Progenitor cell of endocrine pancreas (in vitro differentiated cells): ENCODE data around the gene MEIKIN. TPM values are rescaled to one million over a fixed set of nuclear protein-coding genes. Genes with fewer than 3 reads are reported as not detected.

Source experiments
- DNase-seq: peaks from one replicate; pipeline ENCODE4 v3.0.0; 2021; ENCODE audit warnings: low spot score; ENCODE audit not compliant: unreplicated experiment
- H3K27ac Mint-ChIP-seq: 2 replicates; pipeline ENCODE4 v1.8.0; 2021; ENCODE audit warnings: mild to moderate bottlenecking, moderate library complexity, mixed read lengths
- H3K27me3 Mint-ChIP-seq: 2 replicates; pipeline ENCODE4 v1.8.0; 2021; ENCODE audit warnings: mixed read lengths
- H3K36me3 Mint-ChIP-seq: 2 replicates; pipeline ENCODE4 v1.8.0; 2022; ENCODE audit warnings: mixed read lengths; ENCODE audit not compliant: insufficient read depth
- H3K4me1 Mint-ChIP-seq: 2 replicates; pipeline ENCODE4 v1.8.0; 2021; ENCODE audit warnings: low read depth, mixed read lengths
- H3K4me3 Mint-ChIP-seq: 2 replicates; pipeline ENCODE4 v1.8.0; 2021; ENCODE audit warnings: low read depth, mild to moderate bottlenecking, moderate library complexity, mixed read lengths
- H3K9me3 Mint-ChIP-seq: 2 replicates; pipeline ENCODE4 v1.8.0; 2021; ENCODE audit warnings: low read depth, mixed read lengths
- total RNA-seq: library from RNA; stranded (reverse); gene quantifications from 2 replicates; pipeline ENCODE4 v1.2.1, GENCODE V29; 2021
- TF ChIP-seq, protein P1 (sequence below): fragments of 200-600 bp; sonication (generic); IDR thresholded peaks from one replicate; pipeline ENCODE4 v1.5.0; 2021; ENCODE audit warnings: antibody characterized with exemption, mild to moderate bottlenecking; ENCODE audit not compliant: unreplicated experiment

Gene MEIKIN
- total RNA-seq, 1 donor from 2014 or later: not detected

DNA sequence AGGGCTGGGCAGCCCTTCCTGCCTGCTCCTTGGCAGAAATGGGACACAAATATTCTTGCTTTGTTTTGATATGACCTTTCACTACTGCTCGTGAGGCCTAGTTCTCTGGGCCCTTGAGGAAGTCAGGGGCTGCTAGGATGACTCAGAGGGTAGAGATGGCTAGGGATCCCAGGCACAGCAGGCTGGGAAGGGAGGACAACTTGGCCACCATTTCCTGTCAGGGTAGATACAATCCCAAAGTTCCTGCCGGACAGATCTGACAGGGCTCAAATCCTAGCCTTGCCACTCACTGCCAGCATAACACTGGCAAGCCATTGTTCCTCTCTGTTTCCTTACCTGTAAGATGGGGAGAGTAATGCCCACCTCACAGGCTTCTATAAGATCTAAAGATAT is 31.7 kb upstream of the MEIKIN start:
- Mint-ChIP-seq H3K4me1 (no peaks in the 10 kb centered on the region), H3K9me3 (no peaks in the 10 kb centered on the region), H3K27me3 (peaks cover 9% of the 10 kb centered on the region), H3K36me3 (no peaks in the 10 kb centered on the region), H3K27ac (no peak overlapping the region), H3K4me3 (no peak overlapping the region)
- TF ChIP-seq, protein P1, sequence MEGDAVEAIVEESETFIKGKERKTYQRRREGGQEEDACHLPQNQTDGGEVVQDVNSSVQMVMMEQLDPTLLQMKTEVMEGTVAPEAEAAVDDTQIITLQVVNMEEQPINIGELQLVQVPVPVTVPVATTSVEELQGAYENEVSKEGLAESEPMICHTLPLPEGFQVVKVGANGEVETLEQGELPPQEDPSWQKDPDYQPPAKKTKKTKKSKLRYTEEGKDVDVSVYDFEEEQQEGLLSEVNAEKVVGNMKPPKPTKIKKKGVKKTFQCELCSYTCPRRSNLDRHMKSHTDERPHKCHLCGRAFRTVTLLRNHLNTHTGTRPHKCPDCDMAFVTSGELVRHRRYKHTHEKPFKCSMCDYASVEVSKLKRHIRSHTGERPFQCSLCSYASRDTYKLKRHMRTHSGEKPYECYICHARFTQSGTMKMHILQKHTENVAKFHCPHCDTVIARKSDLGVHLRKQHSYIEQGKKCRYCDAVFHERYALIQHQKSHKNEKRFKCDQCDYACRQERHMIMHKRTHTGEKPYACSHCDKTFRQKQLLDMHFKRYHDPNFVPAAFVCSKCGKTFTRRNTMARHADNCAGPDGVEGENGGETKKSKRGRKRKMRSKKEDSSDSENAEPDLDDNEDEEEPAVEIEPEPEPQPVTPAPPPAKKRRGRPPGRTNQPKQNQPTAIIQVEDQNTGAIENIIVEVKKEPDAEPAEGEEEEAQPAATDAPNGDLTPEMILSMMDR: no peak
- DNase-seq: no peak

DNA sequence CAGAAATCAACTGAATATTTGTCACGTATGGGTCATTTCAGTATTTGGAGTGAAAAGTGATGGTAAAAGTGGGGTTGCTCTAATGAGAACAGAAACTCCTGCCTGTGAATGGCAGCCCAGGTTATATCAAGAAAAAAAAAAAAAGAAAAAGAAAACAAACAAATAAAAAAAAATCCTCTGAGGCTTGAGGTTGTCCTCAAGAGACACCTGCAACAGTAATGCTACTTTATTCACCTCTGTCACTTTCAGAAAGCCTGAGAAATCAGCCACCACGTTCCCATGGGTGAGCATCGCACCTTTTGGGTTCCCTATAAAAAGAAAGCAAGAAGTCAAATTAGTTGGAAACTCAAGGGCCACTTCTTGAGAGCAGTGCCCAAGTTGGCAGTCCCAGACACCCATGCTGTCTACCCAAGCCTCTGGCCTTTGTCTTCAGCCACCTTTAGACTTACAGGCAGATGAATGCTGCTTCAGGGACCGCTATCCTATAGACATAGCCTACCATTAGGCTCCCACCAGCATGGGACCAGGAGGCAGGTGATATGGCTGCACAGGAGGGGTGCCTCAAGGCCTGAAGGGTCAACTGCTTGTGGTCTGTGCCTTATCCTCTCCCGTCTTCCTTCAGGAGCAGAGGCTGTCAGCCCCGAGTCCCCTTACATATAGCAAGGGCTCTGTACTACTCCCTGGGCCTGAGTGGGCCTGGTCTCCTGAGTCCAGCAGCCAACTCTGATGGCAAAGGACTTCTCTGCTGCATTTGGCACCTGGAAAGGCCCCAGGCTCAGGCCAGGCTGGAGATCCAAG is 31.1 kb upstream of the MEIKIN start:
- H3K4me3 Mint-ChIP-seq: no peak overlapping the region
- H3K27ac Mint-ChIP-seq: no peak overlapping the region
- TF ChIP-seq, protein P1: no peak
- no peaks in the 10 kb centered on the region for H3K36me3 Mint-ChIP-seq
- H3K27me3 Mint-ChIP-seq: peaks cover 8% of the 10 kb centered on the region
- no peaks in the 10 kb centered on the region for H3K4me1 Mint-ChIP-seq
- no peak for DNase-seq
- H3K9me3 Mint-ChIP-seq: no peaks in the 10 kb centered on the region

DNA sequence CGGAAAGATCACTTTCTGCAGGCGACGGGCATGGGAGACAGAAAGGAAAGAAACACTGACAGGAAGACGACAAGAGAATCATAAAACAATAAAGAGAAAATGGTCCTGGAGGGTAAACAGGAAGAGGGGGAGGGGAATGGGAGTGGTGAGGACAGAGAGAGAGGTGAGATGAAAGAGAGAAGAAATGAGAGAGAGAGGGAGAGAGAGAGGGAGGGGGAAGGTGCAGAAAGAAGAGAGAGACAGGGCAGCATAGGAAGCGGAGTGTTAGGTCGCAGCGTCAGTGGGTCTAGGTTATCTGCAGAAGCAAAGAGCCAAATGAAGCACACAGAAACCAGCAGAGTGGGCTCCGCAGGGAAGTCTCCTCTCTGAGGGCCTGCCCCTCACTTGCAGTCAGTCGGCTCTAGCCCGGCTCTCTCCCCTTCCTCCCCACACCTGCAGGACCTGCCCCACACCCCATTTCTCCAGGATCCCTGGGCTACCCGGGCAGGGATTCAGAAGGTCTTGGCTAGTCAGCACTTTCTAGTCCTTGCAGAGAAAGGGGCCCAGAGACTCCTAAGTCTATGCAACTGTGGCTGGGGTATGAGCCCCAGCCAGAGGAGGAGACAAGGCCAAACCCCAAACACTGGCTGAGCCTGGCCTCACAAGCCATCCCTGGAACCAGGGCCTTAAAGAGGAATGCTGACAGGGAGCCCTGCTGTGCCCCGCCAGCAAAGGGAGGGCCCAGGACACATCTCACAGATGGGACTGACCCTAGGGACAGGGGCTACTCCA is 29.7 kb upstream of the MEIKIN start:
- Mint-ChIP-seq H3K27ac (no peak overlapping the region), H3K9me3 (no peaks in the 10 kb centered on the region), H3K4me1 (no peaks in the 10 kb centered on the region), H3K4me3 (no peak overlapping the region), H3K36me3 (no peaks in the 10 kb centered on the region), H3K27me3 (no peaks in the 10 kb centered on the region)
- no peak for DNase-seq
- TF ChIP-seq, protein P1: no peak

DNA sequence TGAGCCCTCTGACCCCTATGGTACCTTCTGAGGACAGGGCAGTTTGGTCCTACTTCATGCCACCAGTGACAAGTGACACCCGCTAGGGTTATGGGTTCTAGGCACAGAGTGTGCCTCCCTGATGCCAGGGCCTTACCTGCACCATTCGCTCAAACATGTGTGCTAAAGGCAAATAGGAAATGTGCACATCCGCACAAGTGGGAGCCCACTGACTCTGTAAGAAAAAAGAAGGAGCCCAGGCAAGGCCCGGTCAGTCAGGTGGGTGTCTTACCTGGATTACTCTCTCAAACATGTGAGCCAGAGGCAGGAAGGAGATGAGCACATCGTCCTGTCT is 29.1 kb upstream of the MEIKIN start:
- Mint-ChIP-seq H3K36me3 (no peaks in the 10 kb centered on the region), H3K4me3 (no peak overlapping the region), H3K4me1 (no peaks in the 10 kb centered on the region), H3K27me3 (no peaks in the 10 kb centered on the region), H3K9me3 (no peaks in the 10 kb centered on the region), H3K27ac (no peak overlapping the region)
- TF ChIP-seq, protein P1: no peak
- DNase-seq: no peak

DNA sequence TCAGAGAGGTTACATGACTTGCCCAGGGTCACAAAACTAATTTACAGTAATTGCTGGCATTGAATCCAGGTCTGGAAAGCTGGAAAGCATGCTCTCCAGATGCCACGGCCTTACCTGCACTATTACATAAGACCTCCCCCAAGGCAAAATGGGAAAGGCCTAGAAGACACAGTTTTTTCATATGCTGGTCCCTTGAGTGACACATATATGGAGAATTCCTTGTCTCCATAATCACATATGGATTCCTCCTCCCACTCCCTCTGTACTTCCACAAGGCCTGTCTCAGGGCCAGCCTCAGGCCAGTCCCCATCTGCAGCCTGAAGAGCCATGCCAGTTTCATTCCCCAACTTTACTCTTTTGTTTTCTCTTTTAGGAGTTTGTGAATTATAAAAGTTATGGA is 28.6 kb upstream of the MEIKIN start:
- Mint-ChIP-seq H3K9me3 (no peaks in the 10 kb centered on the region), H3K36me3 (no peaks in the 10 kb centered on the region), H3K4me3 (no peak overlapping the region), H3K27ac (no peak overlapping the region), H3K27me3 (no peaks in the 10 kb centered on the region), H3K4me1 (no peaks in the 10 kb centered on the region)
- no peak for DNase-seq
- TF ChIP-seq, protein P1: no peak
